Chondrocyte (in vitro differentiated cells): ENCODE data around the gene OR2L8. TPM values are rescaled to one million over a fixed set of nuclear protein-coding genes. Genes with fewer than 3 reads are reported as not detected.

Source experiments
- DNase-seq: peaks from one replicate; pipeline ENCODE4 v3.0.0; 2021; ENCODE audit warnings: mixed read lengths, low spot score
- H3K27ac Mint-ChIP-seq: one replicate; pipeline ENCODE4 v1.8.0; 2021; ENCODE audit warnings: mild to moderate bottlenecking, moderate library complexity, mixed read lengths; ENCODE audit not compliant: unreplicated experiment
- H3K27me3 Mint-ChIP-seq: 2 replicates; pipeline ENCODE4 v1.8.0; 2021; ENCODE audit warnings: low read depth, mixed read lengths
- H3K36me3 Mint-ChIP-seq: 2 replicates; pipeline ENCODE4 v1.8.0; 2021; ENCODE audit warnings: low read depth, mixed read lengths
- H3K4me1 Mint-ChIP-seq: 2 replicates; pipeline ENCODE4 v1.8.0; 2021; ENCODE audit warnings: low read depth, mild to moderate bottlenecking, mixed read lengths
- H3K4me3 Mint-ChIP-seq: one replicate; pipeline ENCODE4 v1.8.0; 2021; ENCODE audit warnings: mild to moderate bottlenecking, moderate library complexity, mixed read lengths; ENCODE audit not compliant: unreplicated experiment
- H3K9me3 Mint-ChIP-seq: 2 replicates; pipeline ENCODE4 v1.8.0; 2021; ENCODE audit warnings: low read depth, mixed read lengths
- total RNA-seq: library from RNA; stranded (reverse); gene quantifications from 3 replicates; pipeline ENCODE4 v1.2.1, GENCODE V29; 2021
- TF ChIP-seq, protein P1 (sequence below): fragments of 200-600 bp; sonication (generic); IDR thresholded peaks from 2 replicates; pipeline ENCODE4 v1.5.0; 2021; ENCODE audit warnings: antibody characterized with exemption, mild to moderate bottlenecking, moderate library complexity

The OR2L8 gene
- total RNA-seq, 1 donor from 2014 or later: not detected

DNA sequence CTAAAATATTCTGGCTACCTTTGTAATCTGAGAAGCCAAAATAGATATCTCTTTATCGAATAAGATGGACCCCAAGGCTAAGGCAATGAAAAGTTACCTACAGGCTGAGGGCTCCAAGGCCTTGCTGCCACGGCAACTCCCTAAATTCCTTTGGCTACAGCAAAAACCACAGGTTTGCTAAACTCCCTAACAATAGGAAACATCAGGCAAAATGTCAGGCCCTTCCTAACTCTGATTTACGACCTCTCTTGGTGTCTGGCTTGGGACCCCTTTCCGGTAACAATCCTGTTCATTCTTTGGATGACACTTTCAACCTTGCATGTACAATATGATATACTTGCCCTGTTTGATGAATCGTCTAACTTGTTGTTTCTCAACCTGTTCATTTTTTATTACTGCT, 39.9 kb upstream of the OR2L8 start:
- Mint-ChIP-seq H3K4me3 (no peak overlapping the region), H3K36me3 (no peaks in the 10 kb centered on the region), H3K9me3 (peaks cover 38% of the 10 kb centered on the region), H3K27me3 (no peaks in the 10 kb centered on the region), H3K27ac (no peak overlapping the region), H3K4me1 (peaks cover 7% of the 10 kb centered on the region)
- TF ChIP-seq, protein P1, sequence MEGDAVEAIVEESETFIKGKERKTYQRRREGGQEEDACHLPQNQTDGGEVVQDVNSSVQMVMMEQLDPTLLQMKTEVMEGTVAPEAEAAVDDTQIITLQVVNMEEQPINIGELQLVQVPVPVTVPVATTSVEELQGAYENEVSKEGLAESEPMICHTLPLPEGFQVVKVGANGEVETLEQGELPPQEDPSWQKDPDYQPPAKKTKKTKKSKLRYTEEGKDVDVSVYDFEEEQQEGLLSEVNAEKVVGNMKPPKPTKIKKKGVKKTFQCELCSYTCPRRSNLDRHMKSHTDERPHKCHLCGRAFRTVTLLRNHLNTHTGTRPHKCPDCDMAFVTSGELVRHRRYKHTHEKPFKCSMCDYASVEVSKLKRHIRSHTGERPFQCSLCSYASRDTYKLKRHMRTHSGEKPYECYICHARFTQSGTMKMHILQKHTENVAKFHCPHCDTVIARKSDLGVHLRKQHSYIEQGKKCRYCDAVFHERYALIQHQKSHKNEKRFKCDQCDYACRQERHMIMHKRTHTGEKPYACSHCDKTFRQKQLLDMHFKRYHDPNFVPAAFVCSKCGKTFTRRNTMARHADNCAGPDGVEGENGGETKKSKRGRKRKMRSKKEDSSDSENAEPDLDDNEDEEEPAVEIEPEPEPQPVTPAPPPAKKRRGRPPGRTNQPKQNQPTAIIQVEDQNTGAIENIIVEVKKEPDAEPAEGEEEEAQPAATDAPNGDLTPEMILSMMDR: no peak
- no peak for DNase-seq

DNA sequence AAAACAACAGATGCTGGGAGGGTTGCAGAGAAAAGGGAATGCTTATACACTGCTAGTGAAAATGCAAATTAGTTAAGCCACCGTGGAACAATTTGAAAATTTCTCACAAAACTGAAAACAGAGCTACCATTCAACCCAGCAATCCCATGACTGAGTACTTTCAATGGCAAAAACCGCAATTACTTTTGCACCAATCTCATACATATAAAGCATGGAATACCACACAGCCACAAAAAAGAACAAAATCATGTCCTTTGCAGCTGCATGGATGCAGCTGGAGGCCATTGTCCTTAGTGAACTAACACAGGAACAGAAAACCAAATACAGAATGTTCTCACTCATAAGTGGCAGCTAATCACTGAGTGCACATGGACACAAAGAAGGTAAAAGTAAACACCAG, 34.9 kb upstream of the OR2L8 start:
- H3K9me3 Mint-ChIP-seq: peaks cover 33% of the 10 kb centered on the region
- no peak for DNase-seq
- H3K4me1 Mint-ChIP-seq: no peaks in the 10 kb centered on the region
- no peaks in the 10 kb centered on the region for H3K36me3 Mint-ChIP-seq
- no peaks in the 10 kb centered on the region for H3K27me3 Mint-ChIP-seq
- H3K4me3 Mint-ChIP-seq: no peak overlapping the region
- TF ChIP-seq, protein P1: no peak
- H3K27ac Mint-ChIP-seq: no peak overlapping the region

DNA sequence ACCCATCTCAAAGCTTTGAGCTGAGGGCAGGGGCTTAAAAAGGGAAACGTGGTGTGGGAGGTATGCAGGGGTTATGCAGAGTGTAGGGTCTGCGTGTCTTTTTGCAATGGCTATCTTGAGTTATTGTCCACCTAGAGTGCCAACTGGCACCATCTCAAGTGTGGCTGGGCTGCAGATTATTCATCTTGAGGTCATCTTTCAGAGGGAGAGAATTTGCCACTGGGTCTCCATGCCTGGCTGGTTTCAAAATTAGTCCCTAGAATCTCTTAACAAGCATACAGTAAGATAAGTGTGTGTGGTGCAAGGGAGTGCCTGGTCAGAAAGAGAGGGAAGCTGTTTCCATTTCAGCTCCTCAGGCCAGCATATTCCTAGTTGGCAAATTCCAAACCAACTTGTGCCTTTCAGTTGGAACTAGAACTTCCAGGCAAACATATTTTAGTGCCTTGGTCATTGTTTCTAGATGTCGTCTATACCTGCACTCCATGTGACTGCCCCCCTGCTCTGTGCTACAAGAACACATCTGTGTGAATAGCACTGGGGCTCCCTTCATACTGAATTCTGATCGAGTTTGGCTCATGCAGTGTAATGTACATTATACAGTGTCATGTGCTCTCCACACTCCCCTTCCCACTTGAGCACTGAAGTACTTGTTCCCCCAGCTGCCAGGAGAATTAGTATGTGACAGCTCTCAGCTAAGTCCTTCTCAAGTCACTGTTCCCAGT, 33.6 kb upstream of the OR2L8 start:
- TF ChIP-seq, protein P1: no peak
- H3K4me3 Mint-ChIP-seq: no peak overlapping the region
- peaks cover 28% of the 10 kb centered on the region for H3K9me3 Mint-ChIP-seq
- H3K4me1 Mint-ChIP-seq: no peaks in the 10 kb centered on the region
- no peak for DNase-seq
- no peak overlapping the region for H3K27ac Mint-ChIP-seq
- no peaks in the 10 kb centered on the region for H3K36me3 Mint-ChIP-seq
- H3K27me3 Mint-ChIP-seq: no peaks in the 10 kb centered on the region

DNA sequence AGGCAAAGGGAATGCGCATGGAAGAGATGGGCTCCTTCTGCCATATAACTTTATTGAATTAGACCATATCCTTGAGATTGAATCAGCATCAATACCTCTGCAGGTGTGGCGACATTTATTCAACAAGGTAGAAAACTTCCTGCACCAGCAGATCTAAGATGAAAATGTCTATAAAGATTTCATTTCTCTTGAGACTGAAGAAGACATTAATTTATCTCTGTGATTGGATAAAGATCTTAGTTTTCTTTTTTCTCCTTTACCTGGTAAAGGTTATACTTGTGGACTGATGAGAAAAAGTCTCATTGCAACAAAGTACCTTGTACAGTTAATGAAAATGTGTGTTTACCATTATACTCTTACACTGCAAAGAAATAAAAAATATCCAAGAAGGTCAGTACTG, 28.7 kb upstream of the OR2L8 start, which contains the start of gene OR2T8:
Gene OR2T8, plus strand, starts transcription at position 301 of the 400 bp plus-strand sequence. CDS start 766 bp downstream, outside the sequence.
- no peak for DNase-seq
- H3K4me3 Mint-ChIP-seq: no peak within 1 kb of the TSS

DNA sequence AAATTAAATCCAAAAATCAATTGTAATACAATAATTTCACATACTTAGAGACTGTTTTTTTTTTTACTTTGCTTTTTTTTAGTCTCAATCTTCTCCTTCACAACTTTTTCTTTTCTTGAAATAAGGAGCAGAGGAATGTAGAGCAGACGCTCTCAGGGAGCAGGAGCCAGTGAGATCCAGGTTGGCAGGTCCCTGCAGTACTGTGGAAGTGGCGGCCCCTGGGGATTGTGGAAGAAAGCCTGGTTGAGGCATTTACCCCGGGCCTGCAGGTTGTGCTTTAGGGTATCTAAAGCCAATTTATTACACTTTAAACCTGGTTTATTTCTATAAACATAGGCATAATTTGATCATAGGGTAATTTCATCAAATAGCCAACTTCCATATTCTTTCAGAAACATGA, 24.7 kb upstream of the OR2L8 start:
- Mint-ChIP-seq H3K9me3 (peaks cover 17% of the 10 kb centered on the region), H3K4me3 (no peak overlapping the region), H3K27me3 (no peaks in the 10 kb centered on the region), H3K4me1 (no peaks in the 10 kb centered on the region), H3K36me3 (no peaks in the 10 kb centered on the region), H3K27ac (no peak overlapping the region)
- no peak for DNase-seq
- TF ChIP-seq, protein P1: no peak

More for the DNA sequence above, 28.7 kb upstream of the OR2L8 start, which contains the start of gene OR2T8:
- TF ChIP-seq, protein P1: no peak
- Mint-ChIP-seq H3K27ac (no peak within 1 kb of the TSS), H3K36me3 (no peaks in the 10 kb centered on the region), H3K9me3 (peaks cover 19% of the 10 kb centered on the region), H3K4me1 (no peaks in the 10 kb centered on the region), H3K27me3 (no peaks in the 10 kb centered on the region)
